Heart right ventricle (tissue), 16 donors: ENCODE results near the gene PLAC9. TPM values are rescaled to one million over a fixed set of nuclear protein-coding genes. Genes with fewer than 3 reads are reported as not detected.

Experiments used
- ATAC-seq, 8 donors: fragments of 200-7000 bp; cut with Tn5 transposase; one replicate each; pipeline ENCODE4 v1.9.1; 2020; ENCODE audit warnings: mild to moderate bottlenecking in 8 of 8, moderate library complexity in 8 of 8, moderate number of reproducible peaks in 1 of 8
- DNase-seq, 2 donors: peaks; one replicate each; pipeline ENCODE4 v3.0.0-alpha.2; 2020
- H3K27ac ChIP-seq, 10 donors: fragments of 200-600 bp; sonication (generic) in 2 of 10; one replicate each; pipeline versions ENCODE4 v1.5.0 to v1.8.0; 2020 to 2022; ENCODE audit warnings: mild to moderate bottlenecking in 3 of 10
- H3K27me3 ChIP-seq, 7 donors: fragments of 200-600 bp; one replicate each; pipeline ENCODE4 v1.8.0; 2021 to 2022; ENCODE audit warnings: mild to moderate bottlenecking in 2 of 7
- H3K36me3 ChIP-seq, 9 donors: fragments of 200-600 bp; sonication (generic) in 1 of 9; one replicate each; pipeline versions ENCODE4 v1.5.0 to v1.8.0; 2020 to 2022; ENCODE audit warnings: mild to moderate bottlenecking in 2 of 9
- H3K4me1 ChIP-seq, 9 donors: fragments of 200-600 bp; sonication (generic) in 1 of 9; one replicate each; pipeline versions ENCODE4 v1.5.0 to v1.8.0; 2020 to 2022; ENCODE audit warnings: mild to moderate bottlenecking in 4 of 9
- H3K4me3 ChIP-seq, 10 donors: fragments of 200-600 bp; sonication (generic) in 2 of 10; one replicate each; pipeline versions ENCODE4 v1.5.0 to v1.8.0; 2020 to 2022; ENCODE audit warnings: mild to moderate bottlenecking in 7 of 10, moderate library complexity in 2 of 10
- H3K9me3 ChIP-seq, 11 donors: fragments of 200-600 bp in 10 of 11; sonication (generic) in 2 of 11; one replicate each; pipeline versions ENCODE4 v1.5.0 to v1.8.0; 2013 to 2022; ENCODE audit warnings: mild to moderate bottlenecking in 2 of 11, control low read depth in 1 of 11, moderate library complexity in 1 of 11
- WGBS, 2 donors: extraction: QIAGEN DNeasy Blood & Tissue Kit; methylation state at CpG; one replicate each; pipeline ENCODE4 v1.1.7; 2013; ENCODE audit warnings: inconsistent platforms in 1 of 2; 5-methylcytosine and 5-hydroxymethylcytosine counted together
- intact Hi-C, 10 donors: fragments of 100-400 bp; cut with DNase I; formaldehyde crosslinking; loops; one replicate each; pipeline versions ENCODE4 v1.11.1 to v1.14.2; 2022
- polyA plus RNA-seq, 2 donors: library from polyadenylated mRNA; stranded (reverse); fragments of 200-250 nt; gene quantifications; one replicate each; pipeline ENCODE4 v1.2.3, GENCODE V29; 2013
- total RNA-seq, 10 donors: library from RNA; stranded (reverse); fragmentation: NEBNext Ultra II Directional in 3 of 10; extraction: Animal tissue kit (Norgen Biotek cat#: 25700) in 3 of 10; gene quantifications; one replicate each; pipeline versions ENCODE4 v1.2.1 to v1.2.4, GENCODE V29; 2021 to 2023
- TF ChIP-seq, protein P1 (sequence below), 9 donors: fragments of 200-600 bp; sonication (generic) in 2 of 9; IDR thresholded peaks; one replicate each; pipeline versions ENCODE4 v1.5.0 to v1.8.0; 2021 to 2022; ENCODE audit warnings: antibody characterized with exemption in 9 of 9, mild to moderate bottlenecking in 5 of 9, moderate library complexity in 1 of 9
- donor health status: Arrhythmogenic right ventricular cardiomyopathy.
- donor health status: ischemic (EF 13 %, LVEDD 7.1; RV severe dilation, severe dysfunction).
- donor health status: healthy with polysubstance abuse.
- donor health status: DM: no; HTN: yes; CAD: no.
- donor health status: DM: no; HTN: no; CAD: no.
- donor health status: ischemic (EF 25% LVEDD 6.9; RV normal size, moderate dysfunction).
- donor health status: ischemic (EF 25% LVEDD 5.7; RV mildly dilated, moderate dysfunction).
- donor health status: healthy.
- donor health status: DM: yes; HTN: yes; CAD: no.
- donor health status: Ischemic cardiomyopathy.
- donor health status: ischemic (EF 35%, LVEDD 5.7; RV mildly dilated, moderate dysfunction).
- donor health status: nonischemic (EF 11% LVEDD 7.7; RV severe dilation, severe dysfunction).
- donor health status: DM: yes; HTN: yes; CAD: no.
- donor health status: PGD.
- donor health status: ischemic (EF 29% LVEDD 5.4; RV normal size, mild dysfunction).
- donor health status: nonischemic (EF 23%, LVEDD 6.1; RV moderate dilation, normal function).

The PLAC9 gene
- total and polyA plus RNA-seq, 12 donors, result 16.8 to 129 (median 28.7) TPM

DNA sequence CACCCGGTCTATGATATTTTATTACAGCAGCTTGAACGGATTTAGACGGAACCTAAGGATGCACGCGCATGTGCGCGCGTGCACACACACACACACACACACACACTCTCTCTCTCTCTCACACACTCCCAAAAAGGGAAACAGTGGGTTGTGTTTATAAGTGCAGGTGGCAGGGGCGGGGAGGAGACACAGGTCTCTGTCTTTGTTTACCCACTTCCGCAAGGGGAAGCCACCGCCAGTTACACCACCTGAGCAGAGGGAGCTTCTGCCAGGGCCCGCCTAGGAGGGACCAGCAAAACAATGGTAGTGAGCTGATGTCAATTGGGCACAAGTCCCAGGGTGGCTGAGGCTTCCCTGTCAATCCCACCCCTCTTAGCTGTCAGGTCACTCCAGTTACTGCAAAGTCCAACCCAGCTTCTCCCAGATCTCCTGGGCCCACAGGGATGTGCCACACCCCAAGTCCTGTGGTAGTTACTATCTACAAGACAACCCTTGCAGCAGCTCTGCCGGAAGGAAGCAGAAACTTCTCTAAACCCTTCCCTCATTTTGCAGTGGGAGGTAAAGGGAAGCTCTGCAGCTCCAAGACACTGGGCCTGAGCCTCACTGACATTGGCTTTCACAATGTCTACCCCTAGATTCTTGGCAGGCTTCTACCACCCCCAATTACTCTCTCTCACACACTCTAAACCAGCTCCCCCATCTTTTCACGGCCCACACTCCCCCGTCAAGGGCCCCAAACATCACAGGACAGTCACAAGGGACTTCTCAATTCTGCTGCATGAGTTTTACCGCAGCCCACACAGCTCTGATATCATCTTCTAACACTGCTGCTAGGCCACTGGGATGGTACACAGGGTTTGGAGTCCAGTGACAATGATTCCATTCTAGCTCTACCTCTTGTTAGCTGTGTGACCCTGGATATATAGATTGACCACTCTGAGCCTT, 55.2 kb downstream of the PLAC9 start:
- ATAC-seq (peak; percentile 11 to 39 (median 14)), DNase-seq (no peak)
- H3K27me3 ChIP-seq, result no peaks in the 10 kb centered on the region
- H3K4me3 ChIP-seq, result peak overlapping the region in 1 of 10 donors; percentile 12
- intact Hi-C loops, result loop anchor here in 1 of 10 donors (1.0 kb wide), 1 partner anchor 11 kb away; no protein-coding TSS in a partner anchor
- peaks cover 33 to 97% (median 93%) of the 10 kb centered on the region in 9 donors for H3K4me1 ChIP-seq
- peaks cover 0 to 6% (median 0%) of the 10 kb centered on the region in 11 donors for H3K9me3 ChIP-seq
- H3K36me3 ChIP-seq, result peaks cover 0 to 14% (median 0%) of the 10 kb centered on the region in 9 donors
- H3K27ac ChIP-seq, result peak overlapping the region in 9 of 10 donors; percentile 59 to 84 (median 81)
- WGBS, 2 donors, result 61 to 62% methylated on average over 16 of the region's 16 CpGs
- TF ChIP-seq, protein P1, sequence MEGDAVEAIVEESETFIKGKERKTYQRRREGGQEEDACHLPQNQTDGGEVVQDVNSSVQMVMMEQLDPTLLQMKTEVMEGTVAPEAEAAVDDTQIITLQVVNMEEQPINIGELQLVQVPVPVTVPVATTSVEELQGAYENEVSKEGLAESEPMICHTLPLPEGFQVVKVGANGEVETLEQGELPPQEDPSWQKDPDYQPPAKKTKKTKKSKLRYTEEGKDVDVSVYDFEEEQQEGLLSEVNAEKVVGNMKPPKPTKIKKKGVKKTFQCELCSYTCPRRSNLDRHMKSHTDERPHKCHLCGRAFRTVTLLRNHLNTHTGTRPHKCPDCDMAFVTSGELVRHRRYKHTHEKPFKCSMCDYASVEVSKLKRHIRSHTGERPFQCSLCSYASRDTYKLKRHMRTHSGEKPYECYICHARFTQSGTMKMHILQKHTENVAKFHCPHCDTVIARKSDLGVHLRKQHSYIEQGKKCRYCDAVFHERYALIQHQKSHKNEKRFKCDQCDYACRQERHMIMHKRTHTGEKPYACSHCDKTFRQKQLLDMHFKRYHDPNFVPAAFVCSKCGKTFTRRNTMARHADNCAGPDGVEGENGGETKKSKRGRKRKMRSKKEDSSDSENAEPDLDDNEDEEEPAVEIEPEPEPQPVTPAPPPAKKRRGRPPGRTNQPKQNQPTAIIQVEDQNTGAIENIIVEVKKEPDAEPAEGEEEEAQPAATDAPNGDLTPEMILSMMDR (IDR thresholded peaks at IDR 0.05), result no peak

DNA sequence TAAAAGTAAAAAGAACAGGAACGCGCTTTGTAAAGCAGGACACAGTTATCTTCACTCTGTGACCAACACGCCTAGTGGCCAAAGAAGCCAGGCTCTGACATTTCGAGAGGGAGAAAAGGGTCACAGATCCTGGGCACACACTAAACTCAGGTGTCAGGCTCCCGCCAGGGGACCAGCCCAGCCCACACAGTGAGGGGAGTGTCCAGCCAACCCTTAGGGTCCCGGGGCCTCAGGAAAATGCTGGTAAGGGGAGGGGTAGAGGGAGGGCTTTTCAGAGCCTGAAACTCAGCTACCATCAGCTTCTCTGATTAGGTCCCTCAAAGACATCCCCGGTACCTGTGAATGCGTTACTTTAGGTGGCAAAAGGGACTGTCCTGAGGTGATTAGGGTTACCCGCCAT, 56.2 kb downstream of the PLAC9 start:
- intact Hi-C loops, result no loop called here
- ATAC-seq (no peak), DNase-seq (no peak)
- peak overlapping the region in 9 of 10 donors; percentile 14 to 82 (median 69) for H3K27ac ChIP-seq
- H3K36me3 ChIP-seq, result peaks cover 0 to 12% (median 0%) of the 10 kb centered on the region in 9 donors
- no peak overlapping the region for H3K4me3 ChIP-seq
- peaks cover 28 to 97% (median 91%) of the 10 kb centered on the region in 9 donors for H3K4me1 ChIP-seq
- WGBS, 2 donors, result 85 to 94% methylated on average over 9 of the region's 9 CpGs
- peaks cover 0 to 8% (median 0%) of the 10 kb centered on the region in 11 donors for H3K9me3 ChIP-seq
- TF ChIP-seq, protein P1 (IDR thresholded peaks at IDR 0.05), result no peak
- no peaks in the 10 kb centered on the region for H3K27me3 ChIP-seq

DNA sequence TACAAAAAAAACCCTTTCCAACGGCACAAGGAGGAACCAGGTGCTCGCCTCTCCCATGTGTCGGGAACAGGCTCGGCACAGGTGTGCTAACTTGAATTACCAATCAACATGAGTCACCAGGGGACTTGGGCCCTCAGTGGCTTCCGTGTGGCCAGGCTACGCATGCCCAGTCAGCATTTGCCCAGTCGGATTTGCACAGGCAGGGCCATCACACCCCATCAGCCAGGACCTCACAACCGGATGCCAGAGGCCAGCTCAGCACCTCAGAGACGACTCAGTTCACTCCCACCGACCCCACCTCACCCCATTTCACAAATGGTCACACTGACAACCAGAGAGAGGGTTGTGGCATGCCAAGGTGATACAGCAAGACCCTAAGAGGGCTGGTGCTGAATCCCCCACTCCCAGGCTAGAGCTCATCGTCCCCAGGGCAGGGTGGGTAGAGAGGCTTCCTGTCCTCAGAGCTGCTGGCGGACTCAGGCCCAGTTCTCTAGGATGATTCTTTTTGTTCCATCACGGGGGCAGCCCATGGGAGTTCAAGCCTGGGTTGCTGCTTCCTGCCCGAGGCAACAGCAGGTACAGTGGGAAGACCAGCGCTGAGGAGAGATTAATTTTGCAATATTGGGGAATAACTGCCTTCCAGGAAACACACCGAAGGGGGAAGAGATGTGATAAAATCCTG, 59.2 kb downstream of the PLAC9 start:
- intact Hi-C loops, result no loop called here
- no peak for ATAC-seq
- Histone ChIP-seq H3K36me3 (peaks cover 0 to 10% (median 0%) of the 10 kb centered on the region in 9 donors), H3K4me3 (no peak overlapping the region), H3K4me1 (peaks cover 27 to 97% (median 91%) of the 10 kb centered on the region in 9 donors), H3K9me3 (peaks cover 0 to 8% (median 0%) of the 10 kb centered on the region in 11 donors), H3K27ac (peak overlapping the region in 6 of 10 donors; percentile 13 to 43 (median 32)), H3K27me3 (no peaks in the 10 kb centered on the region)
- DNase-seq, result no peak
- TF ChIP-seq, protein P1 (IDR thresholded peaks at IDR 0.05), result no peak
- WGBS, 2 donors, result 74 to 78% methylated on average over 16 of the region's 16 CpGs

DNA sequence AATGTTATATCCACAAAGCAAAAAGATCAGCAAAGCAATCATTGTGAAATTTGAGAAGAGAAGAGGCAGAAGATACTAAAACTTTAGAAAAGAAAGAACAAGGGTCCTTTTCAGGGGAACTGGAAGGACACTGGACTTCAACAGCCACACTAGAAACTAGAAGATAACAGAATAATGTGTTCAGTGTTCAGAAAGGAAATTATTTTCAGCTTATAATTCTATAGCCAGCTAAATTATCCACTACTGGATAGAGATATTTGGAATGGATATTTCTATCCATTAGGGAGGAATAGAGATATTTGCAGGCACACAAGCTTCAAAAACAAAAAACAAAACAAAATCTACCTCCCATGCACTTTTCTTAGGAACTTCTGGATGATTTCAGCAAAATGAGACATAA, 60.0 kb downstream of the PLAC9 start:
- H3K4me3 ChIP-seq, result no peak overlapping the region
- no peaks in the 10 kb centered on the region for H3K27me3 ChIP-seq
- intact Hi-C loops, result no loop called here
- peaks cover 31 to 97% (median 91%) of the 10 kb centered on the region in 9 donors for H3K4me1 ChIP-seq
- no peak for ATAC-seq
- H3K27ac ChIP-seq, result peak overlapping the region in 2 of 10 donors; percentile 2 to 32
- TF ChIP-seq, protein P1 (IDR thresholded peaks at IDR 0.05), result no peak
- DNase-seq, result no peak
- peaks cover 0 to 8% (median 0%) of the 10 kb centered on the region in 11 donors for H3K9me3 ChIP-seq
- H3K36me3 ChIP-seq, result peaks cover 0 to 10% (median 0%) of the 10 kb centered on the region in 9 donors
